Cardiac fibroblast (primary cell): ENCODE results near the gene ARSA.

Experiments used
- DNase-seq, 2 donors: peaks; one replicate each; pipeline versions ENCODE4 v3.0.0 to v3.0.0-alpha.2; 2010; ENCODE audit warnings: low read depth in 2 of 2
- H3K4me3 ChIP-seq, 2 donors: replicated peaks in 1 of 2; 1 replicate in 1 of 2; 2 replicates in 1 of 2; pipeline ENCODE4 v1.5.1; 2011; ENCODE audit warnings: low read depth in 2 of 2, low read length in 2 of 2, mild to moderate bottlenecking in 2 of 2, moderate library complexity in 1 of 2
- CTCF ChIP-seq: IDR thresholded peaks from one replicate; pipeline ENCODE4 v1.5.1; 2011; ENCODE audit warnings: low read depth, mild to moderate bottlenecking, low read length, inconsistent platforms

The ARSA gene

GRCh38 chr22:50633086-50633485 is 5.1 kb upstream of the ARSA start:
- no peak for TF ChIP-seq CTCF
- no peak for DNase-seq
- no peak overlapping the region for H3K4me3 ChIP-seq

- DNase-seq, result no peak
- H3K4me3 ChIP-seq, result no peak overlapping the region
- no peak for TF ChIP-seq CTCF
Observed at GRCh38 chr22:50630376-50630775, 2.4 kb upstream of the ARSA start.

GRCh38 chr22:50628543-50629134 is 687 bp upstream of the ARSA start:
- DNase-seq, result no peak
- peak overlapping the region; percentile 67 to 84 for H3K4me3 ChIP-seq
- TF ChIP-seq CTCF, result no peak

GRCh38 chr22:50626850-50627641 is 906 bp downstream of the ARSA start:
- peak overlapping the region; percentile 67 to 84 for H3K4me3 ChIP-seq
- DNase-seq, result no peak
- TF ChIP-seq CTCF, result no peak

- TF ChIP-seq CTCF, result no peak
- no peak overlapping the region for H3K4me3 ChIP-seq
- DNase-seq, result no peak
Observed at GRCh38 chr22:50626314-50626849, 1.6 kb downstream of the ARSA start.

- TF ChIP-seq CTCF, result no peak
- no peak overlapping the region for H3K4me3 ChIP-seq
- no peak for DNase-seq
Observed at GRCh38 chr22:50625568-50626313, 2.2 kb downstream of the ARSA start.
